ENCODE measurements around the gene SLC45A3. TPM values are rescaled to one million over a fixed set of nuclear protein-coding genes. Genes with fewer than 3 reads are reported as not detected.

SLC45A3 gene
- polyA plus RNA-seq, 1 donor from 2014 or later: 0.53 TPM

- Histone ChIP-seq H3K27ac (ENCODE audit: low read length) (no peak overlapping the region), H3K79me2 (replicated peaks; ENCODE audit: insufficient read depth, low read length) (no peaks in the 10 kb centered on the region), H3K9me2 (ENCODE audit: insufficient read depth, low read length) (no peaks in the 10 kb centered on the region), H3K27me3 (ENCODE audit: insufficient read depth, low read depth, low read length) (no peaks in the 10 kb centered on the region), H3K9ac (ENCODE audit: low read length) (no peak overlapping the region), H2AFZ (ENCODE audit: low read depth, low read length) (no peak overlapping the region), H3K4me2 (ENCODE audit: low read length) (no peak overlapping the region), H3F3A (ENCODE audit: insufficient read depth, low read length, poor library complexity, severe bottlenecking) (no peaks in the 10 kb centered on the region), H4K20me1 (ENCODE audit: insufficient read depth) (no peaks in the 10 kb centered on the region), H3K4me3 (ENCODE audit: low read length) (no peak overlapping the region), H3K9me3 (ENCODE audit: low read length) (no peaks in the 10 kb centered on the region), H3K36me3 (ENCODE audit: insufficient read depth, low read length) (peaks cover 5% of the 10 kb centered on the region)
- no peak for TF ChIP-seq EP300 (conservative IDR thresholded peaks at IDR 0.05; ENCODE audit: poor library complexity, severe bottlenecking)
- TF ChIP-seq CTCF (IDR thresholded peaks at IDR 0.05; ENCODE audit: poor library complexity, severe bottlenecking): no peak
- TF ChIP-seq REST (IDR thresholded peaks at IDR 0.05; ENCODE audit: borderline replicate concordance): no peak
- TF ChIP-seq EZH2 (IDR thresholded peaks at IDR 0.05; ENCODE audit: borderline replicate concordance, insufficient read depth, low read length, poor library complexity, severe bottlenecking): no peak
- TF ChIP-seq MXI1 (conservative IDR thresholded peaks at IDR 0.05; ENCODE audit: poor library complexity, severe bottlenecking): no peak
- TF ChIP-seq SMC3 (conservative IDR thresholded peaks at IDR 0.05; ENCODE audit: poor library complexity): no peak
Measured at GRCh38 chr1:205709640-205710039, 29.3 kb upstream of the SLC45A3 start.

GRCh38 chr1:205709059-205709398, 28.7 kb upstream of the SLC45A3 start:
- peaks cover 5% of the 10 kb centered on the region for H3K36me3 ChIP-seq (ENCODE audit: insufficient read depth, low read length)

More at GRCh38 chr1:205709059-205709398, 28.7 kb upstream of the SLC45A3 start:
- no peaks in the 10 kb centered on the region for H3F3A ChIP-seq (ENCODE audit: insufficient read depth, low read length, poor library complexity, severe bottlenecking)
- no peaks in the 10 kb centered on the region for H3K79me2 ChIP-seq (replicated peaks; ENCODE audit: insufficient read depth, low read length)
- no peak overlapping the region for H3K4me3 ChIP-seq (ENCODE audit: low read length)
- H3K4me2 ChIP-seq (ENCODE audit: low read length): no peak overlapping the region
- no peaks in the 10 kb centered on the region for H3K9me3 ChIP-seq (ENCODE audit: low read length)
- H3K9ac ChIP-seq (ENCODE audit: low read length): no peak overlapping the region
- H4K20me1 ChIP-seq (ENCODE audit: insufficient read depth): no peaks in the 10 kb centered on the region
- TF ChIP-seq CTCF (IDR thresholded peaks at IDR 0.05; ENCODE audit: poor library complexity, severe bottlenecking) (no peak), TAF1 (IDR thresholded peaks at IDR 0.05; ENCODE audit: low read depth) (no peak), MXI1 (conservative IDR thresholded peaks at IDR 0.05; ENCODE audit: poor library complexity, severe bottlenecking) (no peak), EP300 (conservative IDR thresholded peaks at IDR 0.05; ENCODE audit: poor library complexity, severe bottlenecking) (no peak), POLR2AphosphoS5 (IDR thresholded peaks at IDR 0.05) (no peak)
- H3K27me3 ChIP-seq (ENCODE audit: insufficient read depth, low read depth, low read length): no peaks in the 10 kb centered on the region
- no peaks in the 10 kb centered on the region for H3K9me2 ChIP-seq (ENCODE audit: insufficient read depth, low read length)
- H3K27ac ChIP-seq (ENCODE audit: low read length): no peak overlapping the region
- no peak overlapping the region for H2AFZ ChIP-seq (ENCODE audit: low read depth, low read length)
